ENCODE measurements around the gene CNOT11. TPM values are rescaled to one million over a fixed set of nuclear protein-coding genes. Genes with fewer than 3 reads are reported as not detected.

Gene CNOT11
- total RNA-seq, 1 experiment from 2014 or later, result 38.5 TPM

GRCh38 chr2:101290711-101291110 is 38.0 kb downstream of the CNOT11 start:
- Mint-ChIP-seq H3K27ac (ENCODE audit: low read depth, unreplicated experiment) (no peak overlapping the region), H3K9me3 (ENCODE audit: unreplicated experiment) (no peaks in the 10 kb centered on the region), H3K36me3 (ENCODE audit: insufficient read depth, unreplicated experiment) (peaks cover 65% of the 10 kb centered on the region), H3K27me3 (ENCODE audit: insufficient read depth, unreplicated experiment) (no peaks in the 10 kb centered on the region), H3K4me1 (ENCODE audit: insufficient read depth, unreplicated experiment) (peaks cover under 1% of the 10 kb centered on the region), H3K4me3 (ENCODE audit: unreplicated experiment) (no peak overlapping the region)
- intact Hi-C loops (cut with micrococcal nuclease), result no loop called here
- DNase-seq (ENCODE audit: unreplicated experiment), result no peak
- BruUV-seq (replicated peaks), result no TSS peak
- ChIA-PET CTCF (interaction anchor here (0.6 kb wide), 1 partner anchor 544 kb away, joined by 4 read pairs; no protein-coding TSS in a partner anchor), POLR2A (interaction anchor here (0.7 kb wide), 1 partner anchor 10 kb away, joined by 3 read pairs; no protein-coding TSS in a partner anchor)
- TF ChIP-seq CTCF (IDR thresholded peaks at IDR 0.05; ENCODE audit: unreplicated experiment), result no peak

DNA sequence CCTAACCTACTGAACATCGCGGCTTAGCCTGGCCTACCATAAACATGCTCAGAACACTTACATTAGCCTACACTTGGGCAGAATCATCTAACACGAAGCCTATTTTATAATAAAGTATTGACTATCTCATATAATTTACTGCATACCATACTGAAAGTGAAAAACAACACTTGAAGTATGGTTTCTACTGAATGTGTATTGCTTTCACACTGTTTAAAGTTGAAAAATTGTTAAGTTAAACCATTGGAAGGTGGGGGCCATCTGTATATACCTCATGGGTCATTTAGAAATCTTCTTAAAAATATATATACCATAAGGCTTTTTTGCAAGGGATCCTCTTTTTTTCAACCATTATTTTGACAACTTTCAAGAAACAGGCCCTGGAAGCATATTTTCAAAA is 39.3 kb downstream of the CNOT11 start:
- Mint-ChIP-seq H3K4me3 (ENCODE audit: unreplicated experiment) (no peak overlapping the region), H3K27ac (ENCODE audit: low read depth, unreplicated experiment) (no peak overlapping the region), H3K9me3 (ENCODE audit: unreplicated experiment) (no peaks in the 10 kb centered on the region), H3K36me3 (ENCODE audit: insufficient read depth, unreplicated experiment) (peaks cover 56% of the 10 kb centered on the region), H3K4me1 (ENCODE audit: insufficient read depth, unreplicated experiment) (peaks cover 7% of the 10 kb centered on the region), H3K27me3 (ENCODE audit: insufficient read depth, unreplicated experiment) (no peaks in the 10 kb centered on the region)
- TF ChIP-seq CTCF (IDR thresholded peaks at IDR 0.05; ENCODE audit: unreplicated experiment), result no peak
- intact Hi-C loops (cut with micrococcal nuclease), result no loop called here
- POLR2A ChIA-PET, result no interaction called here
- BruUV-seq (replicated peaks), result no TSS peak
- no peak for DNase-seq (ENCODE audit: unreplicated experiment)
- CTCF ChIA-PET, result no interaction called here

GRCh38 chr2:101293544-101293943 is 40.9 kb downstream of the CNOT11 start:
- Mint-ChIP-seq H3K27ac (ENCODE audit: low read depth, unreplicated experiment) (no peak overlapping the region), H3K4me3 (ENCODE audit: unreplicated experiment) (no peak overlapping the region), H3K27me3 (ENCODE audit: insufficient read depth, unreplicated experiment) (no peaks in the 10 kb centered on the region), H3K4me1 (ENCODE audit: insufficient read depth, unreplicated experiment) (peaks cover 13% of the 10 kb centered on the region), H3K36me3 (ENCODE audit: insufficient read depth, unreplicated experiment) (peaks cover 46% of the 10 kb centered on the region), H3K9me3 (ENCODE audit: unreplicated experiment) (no peaks in the 10 kb centered on the region)
- DNase-seq (ENCODE audit: unreplicated experiment), result no peak
- intact Hi-C loops (cut with micrococcal nuclease), result no loop called here
- no peak for TF ChIP-seq CTCF (IDR thresholded peaks at IDR 0.05; ENCODE audit: unreplicated experiment)
- no TSS peak for BruUV-seq (replicated peaks)
- POLR2A ChIA-PET, result interaction anchor here (0.6 to 1.7 kb wide), 5 partner anchors 8 to 46 kb away, joined by 3 to 4 read pairs (median 3); partner anchors contain the start of gene RNF149
- CTCF ChIA-PET, result no interaction called here

- CTCF ChIA-PET, result no interaction called here
- intact Hi-C loops (cut with micrococcal nuclease), result no loop called here
- peaks cover 22% of the 10 kb centered on the region for H3K4me1 Mint-ChIP-seq (ENCODE audit: insufficient read depth, unreplicated experiment)
- H3K27me3 Mint-ChIP-seq (ENCODE audit: insufficient read depth, unreplicated experiment), result no peaks in the 10 kb centered on the region
- no peak overlapping the region for H3K4me3 Mint-ChIP-seq (ENCODE audit: unreplicated experiment)
- peaks cover 44% of the 10 kb centered on the region for H3K36me3 Mint-ChIP-seq (ENCODE audit: insufficient read depth, unreplicated experiment)
- no peak for TF ChIP-seq CTCF (IDR thresholded peaks at IDR 0.05; ENCODE audit: unreplicated experiment)
- H3K27ac Mint-ChIP-seq (ENCODE audit: low read depth, unreplicated experiment), result no peak overlapping the region
- DNase-seq (ENCODE audit: unreplicated experiment), result no peak
- no TSS peak for BruUV-seq (replicated peaks)
- H3K9me3 Mint-ChIP-seq (ENCODE audit: unreplicated experiment), result no peaks in the 10 kb centered on the region
- POLR2A ChIA-PET, result interaction anchor here (0.6 to 0.7 kb wide), 2 partner anchors 11 to 19 kb away, joined by 3 to 4 read pairs; no protein-coding TSS in a partner anchor
These were observed 42.2 kb downstream of the CNOT11 start for GRCh38 chr2:101294861-101295260.

Measured in MCF 10A (cell line).